Ascending aorta (tissue), 2 donors: ENCODE data around the gene COLEC12. TPM values are rescaled to one million over a fixed set of nuclear protein-coding genes. Genes with fewer than 3 reads are reported as not detected.

Source experiments
- DNase-seq, 2 donors: peaks; one replicate each; pipeline ENCODE4 v3.0.0-alpha.2; 2019; ENCODE audit warnings: low spot score in 2 of 2
- H3K27ac ChIP-seq, 2 donors: fragments of 200-600 bp; sonication (generic); one replicate each; pipeline ENCODE4 v1.5.1; 2016 to 2017; ENCODE audit warnings: mild to moderate bottlenecking in 1 of 2
- H3K27me3 ChIP-seq: fragments of 200-600 bp; sonication (generic); one replicate; pipeline ENCODE4 v1.5.1; 2017
- H3K36me3 ChIP-seq, 2 donors: fragments of 200-600 bp; sonication (generic); one replicate each; pipeline ENCODE4 v1.5.1; 2016
- H3K4me1 ChIP-seq, 2 donors: fragments of 200-600 bp; sonication (generic); one replicate each; pipeline ENCODE4 v1.5.1; 2016 to 2017; ENCODE audit warnings: mild to moderate bottlenecking in 1 of 2
- H3K4me3 ChIP-seq, 2 donors: fragments of 200-600 bp; sonication (generic); one replicate each; pipeline ENCODE4 v1.5.1; 2016 to 2017; ENCODE audit warnings: mild to moderate bottlenecking in 1 of 2
- H3K9me3 ChIP-seq, 2 donors: fragments of 200-600 bp; sonication (generic); one replicate each; pipeline ENCODE4 v1.5.1; 2016
- CTCF ChIP-seq, 3 experiments: fragments of 200-600 bp in 2 of 3; fragments of 450-650 bp in 1 of 3; sonication (generic) in 2 of 3; IDR thresholded peaks; one replicate each; pipeline ENCODE4 v1.5.1; 2016 to 2019; ENCODE audit warnings: antibody characterized with exemption in 3 of 3, mild to moderate bottlenecking in 1 of 3, moderate library complexity in 1 of 3
- intact Hi-C: fragments of 100-400 bp; cut with DNase I; formaldehyde crosslinking; loops from one replicate; pipeline ENCODE4 v1.15.1; 2023
- total RNA-seq: library from RNA; depleted of rRNA; stranded (reverse); fragments of >200 nt; gene quantifications from one replicate; pipeline ENCODE4 v1.1.0, GENCODE V29; 2016

The COLEC12 gene
- total RNA-seq, 1 donor from 2014 or later = 9.5 TPM

GRCh38 chr18:376311-376710 is 124.2 kb downstream of the COLEC12 start:
- no peak for DNase-seq
- no peak for TF ChIP-seq CTCF (IDR thresholded peaks at IDR 0.05)
- Histone ChIP-seq H3K4me3 (no peak overlapping the region), H3K27ac (peak overlapping the region; percentile 20 to 38), H3K27me3 (no peaks in the 10 kb centered on the region), H3K36me3 (no peaks in the 10 kb centered on the region), H3K4me1 (peaks cover 14 to 26% of the 10 kb centered on the region in 2 donors), H3K9me3 (no peaks in the 10 kb centered on the region)
- intact Hi-C loops = no loop called here

GRCh38 chr18:374721-375168 is 125.8 kb downstream of the COLEC12 start:
- DNase-seq = no peak
- Histone ChIP-seq H3K4me3 (no peak overlapping the region), H3K27ac (peak overlapping the region in 1 of 2 donors; percentile 51), H3K4me1 (peaks cover 14 to 26% of the 10 kb centered on the region in 2 donors), H3K9me3 (no peaks in the 10 kb centered on the region), H3K27me3 (no peaks in the 10 kb centered on the region), H3K36me3 (no peaks in the 10 kb centered on the region)
- no peak for TF ChIP-seq CTCF (IDR thresholded peaks at IDR 0.05)
- intact Hi-C loops = no loop called here

- TF ChIP-seq CTCF (IDR thresholded peaks at IDR 0.05) = no peak
- H3K27ac ChIP-seq = no peak overlapping the region
- DNase-seq = no peak
Observed at GRCh38 chr18:373780-374179, 126.7 kb downstream of the COLEC12 start.

GRCh38 chr18:371609-371982 is 128.9 kb downstream of the COLEC12 start:
- H3K27me3 ChIP-seq = no peaks in the 10 kb centered on the region
- peaks cover under 1 to 11% of the 10 kb centered on the region in 2 donors for H3K4me1 ChIP-seq
- intact Hi-C loops = no loop called here
- TF ChIP-seq CTCF (IDR thresholded peaks at IDR 0.05) = no peak
- no peak overlapping the region for H3K27ac ChIP-seq
- H3K9me3 ChIP-seq = no peaks in the 10 kb centered on the region
- H3K4me3 ChIP-seq = no peak overlapping the region
- DNase-seq = no peak
- H3K36me3 ChIP-seq = no peaks in the 10 kb centered on the region

More at GRCh38 chr18:373780-374179, 126.7 kb downstream of the COLEC12 start:
- no peaks in the 10 kb centered on the region for H3K36me3 ChIP-seq
- intact Hi-C loops = no loop called here
- no peaks in the 10 kb centered on the region for H3K9me3 ChIP-seq
- no peaks in the 10 kb centered on the region for H3K27me3 ChIP-seq
- peaks cover 14 to 26% of the 10 kb centered on the region in 2 donors for H3K4me1 ChIP-seq
- no peak overlapping the region for H3K4me3 ChIP-seq

GRCh38 chr18:370751-371608 is 129.5 kb downstream of the COLEC12 start:
- intact Hi-C loops = no loop called here
- no peak overlapping the region for H3K4me3 ChIP-seq
- no peaks in the 10 kb centered on the region for H3K27me3 ChIP-seq
- TF ChIP-seq CTCF (IDR thresholded peaks at IDR 0.05) = no peak
- H3K9me3 ChIP-seq = no peaks in the 10 kb centered on the region
- H3K27ac ChIP-seq = no peak overlapping the region
- peaks cover 0 to 5% of the 10 kb centered on the region in 2 donors for H3K4me1 ChIP-seq
- no peak for DNase-seq
- H3K36me3 ChIP-seq = no peaks in the 10 kb centered on the region
